Activated naive CD8-positive, alpha-beta T cell treated with anti-CD3 and anti-CD28 coated beads, Interleukin-2, amount 10 ng/mL, durations not matched to agents 7 days and 5 days (primary cell): Measurements from ENCODE around the gene COL18A1. TPM values are rescaled to one million over a fixed set of nuclear protein-coding genes. Genes with fewer than 3 reads are reported as not detected.

Experiments used
- ATAC-seq: fragments of 150-1000 bp; cut with Tn5 transposase; one replicate; pipeline ENCODE4 v1.10.0; 2021; ENCODE audit warnings: low read depth, moderate library complexity
- POLR2A ChIA-PET: fragments of 350-600 bp; sonication (Branson Sonifier 250); formaldehyde crosslinking; loops from one replicate; lab custom pipeline; 2021; ENCODE audit warnings: antibody characterized with exemption; lab: Charles Lee
- DNase-seq: peaks from one replicate; pipeline ENCODE4 v3.0.0; 2021
- H3K27ac Mint-ChIP-seq: one replicate; pipeline ENCODE4 v1.8.0; 2022; ENCODE audit warnings: mild to moderate bottlenecking, mixed read lengths
- H3K27me3 Mint-ChIP-seq: one replicate; pipeline ENCODE4 v1.8.0; 2022; ENCODE audit warnings: mild to moderate bottlenecking, moderate library complexity, mixed read lengths
- H3K36me3 Mint-ChIP-seq: one replicate; pipeline ENCODE4 v1.8.0; 2021; ENCODE audit warnings: mild to moderate bottlenecking, mixed read lengths
- H3K4me1 Mint-ChIP-seq: one replicate; pipeline ENCODE4 v1.8.0; 2021; ENCODE audit warnings: mixed read lengths
- H3K4me3 Mint-ChIP-seq: one replicate; pipeline ENCODE4 v1.8.0; 2022; ENCODE audit warnings: mild to moderate bottlenecking, moderate library complexity, mixed read lengths
- H3K9me3 Mint-ChIP-seq: one replicate; pipeline ENCODE4 v1.8.0; 2021; ENCODE audit warnings: mixed read lengths
- total RNA-seq, 2 experiments: library from RNA; stranded (reverse); gene quantifications; one replicate each; pipeline ENCODE4 v1.2.3, GENCODE V29; 2021

COL18A1 gene
- total RNA-seq, 2 experiments from 2014 or later = 12.5 to 12.8 TPM

DNA sequence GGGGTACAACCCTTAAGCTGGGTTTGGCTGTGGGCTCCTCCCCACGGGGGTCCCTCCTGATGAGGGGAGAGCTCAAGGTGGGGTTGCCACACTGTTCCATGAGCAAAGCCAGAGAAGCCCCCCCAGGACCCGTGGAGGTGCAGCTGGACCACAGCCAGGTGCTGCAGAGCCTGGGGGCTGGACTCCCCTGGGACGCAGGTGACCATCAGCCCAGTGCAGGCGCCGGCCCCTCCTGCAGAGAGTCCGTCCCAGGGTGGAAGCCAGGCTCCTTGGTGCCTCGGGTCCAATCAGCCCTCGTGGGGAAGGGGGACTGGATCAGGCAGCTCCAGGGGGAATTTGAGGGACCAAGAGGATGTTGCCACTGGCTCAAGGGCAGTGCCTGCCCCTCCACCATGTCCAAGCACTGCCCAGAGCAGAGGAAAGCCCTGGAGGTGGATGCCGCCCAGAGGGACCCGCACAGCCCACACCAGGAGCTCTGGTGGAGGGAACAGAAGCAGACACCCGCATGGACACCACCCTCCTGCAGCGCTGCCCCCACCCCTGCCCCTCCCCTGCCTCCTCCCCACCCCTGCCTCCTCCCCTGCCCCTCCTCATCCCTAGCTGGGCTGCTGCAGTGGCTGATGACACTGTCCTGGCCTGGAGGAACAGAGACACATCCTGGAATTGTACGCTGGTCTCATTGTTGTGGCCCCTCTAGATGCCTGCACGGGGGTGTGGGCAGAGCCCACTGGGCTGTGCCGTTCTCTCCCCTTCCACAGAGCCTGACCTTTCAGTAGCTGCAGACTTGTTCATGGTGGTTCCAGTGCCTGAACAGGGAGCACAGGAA, 30.8 kb upstream of the COL18A1 start:
- ATAC-seq = no peak
- H3K36me3 Mint-ChIP-seq = no peaks in the 10 kb centered on the region
- peaks cover 13% of the 10 kb centered on the region for H3K27me3 Mint-ChIP-seq
- no peak overlapping the region for H3K4me3 Mint-ChIP-seq
- H3K9me3 Mint-ChIP-seq = no peaks in the 10 kb centered on the region
- DNase-seq = no peak
- H3K4me1 Mint-ChIP-seq = peaks cover 6% of the 10 kb centered on the region
- H3K27ac Mint-ChIP-seq = no peak overlapping the region
- POLR2A ChIA-PET = no interaction called here

DNA sequence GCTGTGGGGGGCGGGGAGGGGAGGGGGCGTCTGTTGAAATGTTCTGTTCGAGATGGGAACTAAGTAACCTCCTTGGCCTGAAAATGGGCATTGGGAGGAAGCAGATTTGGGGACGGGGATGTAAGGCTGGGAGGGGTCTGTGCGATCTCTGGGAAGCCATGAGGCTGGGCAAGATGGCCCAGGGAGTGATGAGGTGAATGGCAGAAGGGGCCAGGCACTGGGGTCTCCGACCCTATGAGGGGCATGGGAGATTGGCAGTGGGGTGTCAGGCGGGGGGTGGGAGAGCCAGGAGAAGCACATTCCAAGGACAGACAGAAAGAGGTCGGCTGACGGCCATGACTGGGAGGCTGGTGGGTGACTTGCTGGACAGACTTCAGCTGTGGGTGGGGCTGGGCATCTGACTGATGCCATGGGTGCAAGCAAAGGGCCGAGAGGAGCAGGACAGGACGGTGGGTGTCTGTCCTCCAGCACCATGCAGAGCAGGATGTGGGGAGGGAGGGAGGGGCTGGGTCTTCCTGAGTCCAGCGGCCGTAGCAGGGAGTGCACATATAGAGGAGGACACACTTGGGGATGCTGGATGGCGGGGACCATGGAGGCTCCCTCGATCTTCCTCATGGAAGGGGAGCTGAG, 30.0 kb upstream of the COL18A1 start:
- Mint-ChIP-seq H3K27ac (no peak overlapping the region), H3K36me3 (no peaks in the 10 kb centered on the region), H3K9me3 (no peaks in the 10 kb centered on the region), H3K4me1 (peaks cover 6% of the 10 kb centered on the region), H3K27me3 (peaks cover 13% of the 10 kb centered on the region), H3K4me3 (no peak overlapping the region)
- ATAC-seq (no peak), DNase-seq (no peak)
- POLR2A ChIA-PET = no interaction called here

DNA sequence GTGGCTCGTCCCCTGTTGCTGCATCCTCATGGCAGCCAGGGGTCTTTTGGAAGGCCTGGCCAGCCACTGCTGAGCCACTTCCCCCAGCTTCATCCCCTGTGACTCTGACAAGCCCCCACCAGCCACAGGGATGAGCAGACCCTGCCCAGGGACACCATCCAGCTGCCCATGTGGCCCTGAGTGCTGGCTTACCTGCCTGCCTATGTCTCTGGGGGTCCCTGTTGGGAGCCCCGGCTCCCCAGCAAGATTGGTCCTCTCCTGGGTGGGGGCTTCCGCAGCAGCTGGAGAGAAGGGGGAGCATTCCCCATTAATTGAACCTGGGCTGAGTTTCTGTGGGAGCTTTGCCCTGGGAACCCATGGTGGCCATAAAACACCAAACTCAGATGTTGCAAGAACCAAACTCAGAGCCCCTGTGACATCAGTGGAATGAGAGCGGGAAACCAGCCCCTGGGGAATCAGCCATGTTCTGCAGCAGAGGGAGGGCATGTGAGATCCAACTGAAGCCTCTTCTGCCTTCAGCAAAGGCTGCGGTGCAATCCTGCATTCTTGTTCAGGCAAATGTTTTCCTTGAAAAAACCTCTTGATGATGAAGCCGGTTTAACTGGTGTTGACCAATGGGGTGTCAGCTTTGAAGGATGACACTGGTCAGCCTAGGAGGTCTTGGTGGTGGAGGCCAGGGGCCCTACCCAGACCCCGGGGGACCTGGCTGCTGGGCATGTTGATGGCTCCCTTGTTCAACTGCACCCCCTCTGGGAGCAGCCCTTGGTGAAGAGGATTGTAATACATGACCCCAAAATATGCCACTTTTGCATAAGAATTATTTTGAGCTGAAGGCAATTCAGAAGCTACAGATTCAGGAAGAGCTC, 28.3 kb upstream of the COL18A1 start:
- H3K36me3 Mint-ChIP-seq = no peaks in the 10 kb centered on the region
- H3K9me3 Mint-ChIP-seq = no peaks in the 10 kb centered on the region
- DNase-seq (peak; percentile 14), ATAC-seq (no peak)
- POLR2A ChIA-PET = no interaction called here
- no peak overlapping the region for H3K27ac Mint-ChIP-seq
- H3K4me1 Mint-ChIP-seq = no peaks in the 10 kb centered on the region
- H3K27me3 Mint-ChIP-seq = peaks cover 13% of the 10 kb centered on the region
- no peak overlapping the region for H3K4me3 Mint-ChIP-seq

DNA sequence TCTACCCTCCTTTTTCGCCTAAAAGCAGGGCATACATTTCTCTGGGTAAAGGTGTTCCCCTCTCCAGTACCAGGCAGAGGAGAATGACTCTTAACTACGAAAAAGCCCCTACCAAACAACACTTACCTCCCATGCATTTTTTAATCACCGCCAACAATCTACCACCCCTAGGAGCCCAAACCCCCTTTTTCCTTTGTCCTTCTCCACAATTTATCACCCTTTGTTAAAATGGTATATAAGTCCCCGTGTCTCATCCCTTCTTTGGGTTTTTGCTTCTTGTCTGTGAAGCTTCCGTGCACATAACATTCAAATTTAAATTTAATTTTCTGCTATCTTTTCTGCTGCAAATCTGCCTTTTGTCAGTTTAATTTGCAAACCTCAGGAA, 27.6 kb upstream of the COL18A1 start:
- POLR2A ChIA-PET = no interaction called here
- H3K9me3 Mint-ChIP-seq = no peaks in the 10 kb centered on the region
- H3K27ac Mint-ChIP-seq = no peak overlapping the region
- ATAC-seq = no peak
- peaks cover 11% of the 10 kb centered on the region for H3K27me3 Mint-ChIP-seq
- no peak overlapping the region for H3K4me3 Mint-ChIP-seq
- no peaks in the 10 kb centered on the region for H3K4me1 Mint-ChIP-seq
- no peak for DNase-seq
- no peaks in the 10 kb centered on the region for H3K36me3 Mint-ChIP-seq

DNA sequence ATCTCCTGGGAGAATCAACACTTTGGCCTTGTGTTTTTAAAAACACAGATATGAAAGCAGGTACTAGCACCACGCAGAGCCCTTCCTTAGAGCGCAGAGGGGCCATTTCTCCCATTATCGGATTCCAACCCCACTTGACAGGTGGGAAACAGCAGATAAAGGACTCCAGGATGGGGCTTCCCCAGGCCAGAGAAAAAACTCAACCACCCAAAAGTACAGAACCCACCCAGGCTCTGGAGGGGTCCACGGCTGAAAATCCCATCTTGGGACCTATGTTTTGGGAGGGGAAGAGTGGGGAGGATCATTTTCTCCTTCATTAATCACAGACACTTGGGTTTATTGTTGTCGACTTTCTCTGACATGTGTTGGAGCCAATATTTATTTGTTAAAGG, 27.1 kb upstream of the COL18A1 start:
- ATAC-seq (no peak), DNase-seq (no peak)
- POLR2A ChIA-PET = no interaction called here
- Mint-ChIP-seq H3K27ac (no peak overlapping the region), H3K4me3 (no peak overlapping the region), H3K36me3 (no peaks in the 10 kb centered on the region), H3K4me1 (no peaks in the 10 kb centered on the region), H3K27me3 (peaks cover 11% of the 10 kb centered on the region), H3K9me3 (no peaks in the 10 kb centered on the region)

DNA sequence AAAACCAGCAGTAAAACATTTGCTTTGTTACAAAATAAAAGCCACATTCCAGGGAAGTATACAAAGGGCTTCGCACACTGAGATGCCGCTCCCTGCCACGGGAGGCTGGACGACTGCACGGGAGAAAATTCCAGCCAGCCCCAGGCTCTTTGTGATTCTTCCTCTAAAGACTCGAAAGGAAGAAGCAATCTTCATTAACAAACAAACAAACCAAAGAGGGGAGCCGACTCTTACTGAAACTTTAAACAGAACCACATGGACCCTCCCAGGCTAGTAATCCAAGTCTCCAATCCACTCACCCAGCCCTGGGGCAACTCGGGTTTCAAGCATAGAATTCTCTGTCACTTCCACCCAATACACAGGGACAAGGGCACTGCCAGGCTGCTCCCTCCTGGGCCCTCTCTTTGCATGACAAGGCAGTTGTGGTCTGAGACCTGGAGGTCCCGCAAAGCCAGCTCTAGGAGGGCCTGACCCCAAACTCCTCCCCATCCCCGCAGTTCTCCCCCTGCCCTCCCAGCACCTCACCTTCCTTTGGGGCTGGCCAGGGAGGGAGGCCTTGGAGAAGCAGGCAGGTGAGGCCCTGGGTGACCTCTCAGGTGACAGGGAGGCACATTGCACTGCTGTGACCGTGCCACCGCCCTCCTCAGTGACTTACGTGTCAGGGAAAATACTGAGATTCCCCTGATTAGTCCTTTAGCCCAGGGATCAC, 26.6 kb upstream of the COL18A1 start:
- peaks cover 11% of the 10 kb centered on the region for H3K27me3 Mint-ChIP-seq
- no peaks in the 10 kb centered on the region for H3K9me3 Mint-ChIP-seq
- ATAC-seq (no peak), DNase-seq (peak; percentile 16)
- no peak overlapping the region for H3K4me3 Mint-ChIP-seq
- POLR2A ChIA-PET = no interaction called here
- H3K4me1 Mint-ChIP-seq = no peaks in the 10 kb centered on the region
- H3K36me3 Mint-ChIP-seq = no peaks in the 10 kb centered on the region
- H3K27ac Mint-ChIP-seq = no peak overlapping the region

DNA sequence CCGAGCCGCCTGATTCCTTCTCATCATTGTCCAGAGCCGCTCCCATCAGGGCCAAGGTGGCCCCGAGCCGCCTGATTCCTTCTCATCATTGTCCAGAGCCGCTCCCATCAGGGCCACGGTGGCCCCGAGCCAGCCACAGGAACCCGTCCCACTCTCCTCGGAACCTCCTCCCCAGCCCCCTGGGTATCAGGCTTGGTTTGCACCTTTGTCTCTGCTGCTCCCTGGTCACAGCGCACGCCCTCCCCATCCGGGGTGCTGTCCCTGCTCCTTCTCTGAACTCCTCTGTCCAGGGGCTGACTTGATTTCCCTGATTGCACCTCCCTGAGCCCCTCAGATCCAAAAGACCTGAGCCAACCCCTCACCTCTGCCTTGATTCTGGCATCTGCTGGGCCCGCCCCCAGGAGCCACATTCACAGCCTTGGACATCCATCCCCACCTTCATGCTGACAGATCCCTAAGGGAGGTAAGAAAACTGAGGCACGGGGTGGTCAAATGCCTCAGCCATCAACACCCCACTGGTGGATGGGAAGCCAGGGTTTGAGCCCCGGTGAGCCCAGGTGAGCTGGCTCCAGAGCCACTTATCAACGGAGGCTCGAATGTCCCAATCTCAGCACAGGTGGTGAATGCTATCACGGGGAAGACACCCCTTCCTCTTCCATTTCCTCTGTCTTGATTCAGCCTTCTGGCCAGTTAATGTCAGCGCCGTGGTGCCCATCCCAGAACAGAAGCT, 25.6 kb upstream of the COL18A1 start:
- no peaks in the 10 kb centered on the region for H3K36me3 Mint-ChIP-seq
- POLR2A ChIA-PET = no interaction called here
- DNase-seq (peak; percentile 9), ATAC-seq (no peak)
- no peak overlapping the region for H3K4me3 Mint-ChIP-seq
- H3K4me1 Mint-ChIP-seq = no peaks in the 10 kb centered on the region
- no peak overlapping the region for H3K27ac Mint-ChIP-seq
- peaks cover 11% of the 10 kb centered on the region for H3K27me3 Mint-ChIP-seq
- H3K9me3 Mint-ChIP-seq = no peaks in the 10 kb centered on the region

DNA sequence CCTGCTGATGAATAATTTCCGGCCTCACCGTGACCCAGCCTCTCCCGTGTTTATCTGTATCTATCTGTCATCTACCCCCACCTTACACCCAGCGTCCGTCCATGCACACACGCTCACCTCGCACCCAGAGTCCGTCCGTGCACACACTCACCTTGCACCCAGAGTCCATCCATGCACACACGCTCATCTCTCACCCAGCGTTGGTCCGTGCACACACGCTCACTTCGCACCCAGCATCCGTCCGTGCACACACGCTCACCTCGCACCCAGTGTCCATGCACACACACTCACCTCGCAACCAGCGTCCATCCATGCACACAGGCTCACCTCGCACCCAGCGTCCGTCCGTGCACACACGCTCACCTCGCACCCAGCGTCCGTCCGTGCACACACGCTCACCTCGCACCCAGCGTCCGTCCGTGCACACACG, 25.0 kb upstream of the COL18A1 start:
- no peaks in the 10 kb centered on the region for H3K36me3 Mint-ChIP-seq
- peaks cover 11% of the 10 kb centered on the region for H3K27me3 Mint-ChIP-seq
- ATAC-seq (no peak), DNase-seq (peak; percentile 7)
- no peaks in the 10 kb centered on the region for H3K4me1 Mint-ChIP-seq
- H3K27ac Mint-ChIP-seq = no peak overlapping the region
- POLR2A ChIA-PET = no interaction called here
- no peaks in the 10 kb centered on the region for H3K9me3 Mint-ChIP-seq
- no peak overlapping the region for H3K4me3 Mint-ChIP-seq

DNA sequence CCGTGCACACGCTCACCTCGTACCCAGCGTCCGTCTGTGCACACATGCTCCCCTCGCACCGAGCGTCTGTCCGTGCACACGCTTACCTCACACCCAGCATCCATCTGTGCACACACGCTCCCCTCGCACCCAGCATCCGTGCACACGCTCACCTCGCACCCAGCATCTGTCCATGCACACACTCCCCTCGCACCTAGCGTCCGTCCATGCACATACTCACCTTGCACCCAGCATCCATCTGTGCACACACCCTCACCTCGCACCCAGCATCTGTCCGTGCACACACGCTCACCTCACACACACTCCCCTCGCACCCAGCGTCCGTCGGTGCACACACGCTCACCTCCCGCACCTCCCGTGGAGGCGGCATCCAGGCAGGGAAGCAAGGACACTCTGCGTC, 24.4 kb upstream of the COL18A1 start:
- Mint-ChIP-seq H3K27me3 (peaks cover 11% of the 10 kb centered on the region), H3K4me3 (no peak overlapping the region), H3K4me1 (no peaks in the 10 kb centered on the region), H3K9me3 (no peaks in the 10 kb centered on the region), H3K27ac (no peak overlapping the region), H3K36me3 (no peaks in the 10 kb centered on the region)
- ATAC-seq = no peak
- POLR2A ChIA-PET = no interaction called here
- no peak for DNase-seq

DNA sequence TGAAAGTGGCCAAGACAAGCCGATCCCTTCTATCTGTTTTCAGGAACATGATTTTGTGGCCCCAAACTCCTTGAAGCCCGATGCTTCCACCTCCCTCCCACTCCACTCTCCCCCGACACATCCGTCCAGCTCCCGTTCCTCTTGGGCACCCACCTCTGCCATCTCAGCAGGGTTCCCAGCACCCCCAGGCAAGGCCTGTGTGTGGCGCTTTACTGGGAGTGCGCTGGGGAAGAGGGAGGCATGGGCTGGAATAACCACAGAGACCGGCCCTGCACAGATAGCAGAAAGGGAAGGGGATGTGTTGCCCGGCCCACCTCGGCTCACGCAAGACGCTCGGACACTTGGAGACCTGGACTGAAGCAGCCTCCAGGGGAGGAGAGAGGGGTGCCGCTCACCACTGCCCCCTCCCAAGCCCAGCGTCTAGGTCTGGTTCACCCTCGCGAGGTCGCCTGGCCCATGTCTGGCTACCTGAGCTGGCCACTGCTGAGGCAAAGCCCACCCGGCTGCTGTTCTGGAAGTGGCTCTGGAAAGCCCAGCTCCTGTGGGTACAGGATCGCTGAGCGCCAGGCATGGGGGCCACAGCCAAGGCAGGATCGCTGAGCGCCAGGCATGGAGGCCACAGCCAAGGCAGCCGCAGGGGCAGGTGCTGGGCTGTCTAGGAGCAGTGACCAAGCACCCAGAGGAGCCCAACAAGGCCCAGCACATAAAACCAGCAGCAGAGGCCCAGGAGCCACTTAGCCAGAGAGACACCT, 23.8 kb upstream of the COL18A1 start:
- ATAC-seq (no peak), DNase-seq (peak; percentile 17)
- H3K27ac Mint-ChIP-seq = no peak overlapping the region
- POLR2A ChIA-PET = no interaction called here
- no peaks in the 10 kb centered on the region for H3K4me1 Mint-ChIP-seq
- no peaks in the 10 kb centered on the region for H3K9me3 Mint-ChIP-seq
- H3K4me3 Mint-ChIP-seq = no peak overlapping the region
- no peaks in the 10 kb centered on the region for H3K36me3 Mint-ChIP-seq
- H3K27me3 Mint-ChIP-seq = peaks cover 11% of the 10 kb centered on the region

DNA sequence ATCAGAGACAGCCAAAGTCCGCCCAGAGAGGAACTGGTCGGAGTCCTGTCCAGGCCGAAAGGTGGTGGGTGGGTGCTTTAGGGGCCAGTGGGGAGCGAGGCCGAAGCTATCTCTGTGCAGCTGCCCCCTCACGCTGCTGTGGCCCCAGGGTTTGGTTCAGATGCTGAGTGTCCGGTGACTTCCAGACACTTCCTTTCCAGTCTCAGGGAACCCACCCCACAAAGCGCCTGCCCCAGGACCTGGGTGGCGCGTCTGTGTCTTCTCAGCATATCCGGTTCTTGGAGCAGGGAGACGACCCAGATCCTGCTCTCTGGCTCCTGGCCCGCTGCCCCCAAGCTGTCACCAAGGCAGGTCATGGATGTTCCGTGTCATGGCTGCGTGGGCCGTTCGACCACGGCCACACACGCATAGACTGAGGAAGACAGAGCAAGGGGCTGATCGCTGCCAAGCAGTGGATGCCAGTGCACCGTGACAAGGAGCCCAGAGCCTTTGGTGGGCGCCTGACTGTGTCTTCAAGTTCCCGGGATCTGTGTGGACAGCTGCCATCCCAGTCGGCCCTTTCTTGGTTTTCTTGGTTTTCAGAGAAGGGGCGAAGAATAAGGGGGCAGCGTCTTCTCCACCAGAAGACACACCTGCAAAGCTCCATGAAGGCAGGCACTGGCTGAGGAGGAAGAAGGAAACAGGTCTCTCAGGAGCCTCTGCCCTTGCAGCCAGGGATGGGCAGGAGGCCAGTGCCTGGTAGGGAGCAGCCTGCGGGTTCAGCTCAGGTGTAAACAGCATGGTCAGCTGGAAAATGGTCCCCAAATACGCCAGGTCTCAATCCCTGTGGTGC, 22.9 kb upstream of the COL18A1 start:
- H3K9me3 Mint-ChIP-seq = no peaks in the 10 kb centered on the region
- POLR2A ChIA-PET = no interaction called here
- DNase-seq (peak; percentile 20), ATAC-seq (no peak)
- H3K36me3 Mint-ChIP-seq = no peaks in the 10 kb centered on the region
- H3K27me3 Mint-ChIP-seq = peaks cover 9% of the 10 kb centered on the region
- H3K4me1 Mint-ChIP-seq = no peaks in the 10 kb centered on the region
- H3K27ac Mint-ChIP-seq = no peak overlapping the region
- no peak overlapping the region for H3K4me3 Mint-ChIP-seq

DNA sequence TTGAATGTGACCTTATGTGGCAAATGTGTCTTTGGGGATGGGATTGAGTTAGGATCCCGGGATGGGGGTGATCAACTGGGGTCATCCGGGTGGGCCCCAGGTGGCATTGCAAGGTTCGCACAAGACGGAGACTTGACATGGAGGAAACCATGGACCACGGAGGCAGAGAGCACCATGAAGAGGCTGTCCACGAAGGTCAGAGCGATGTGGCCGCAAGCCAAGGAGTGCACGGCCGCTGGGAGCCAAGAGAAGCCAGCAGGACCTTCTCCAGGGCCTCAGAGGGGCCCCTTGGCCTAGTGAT, 22.3 kb upstream of the COL18A1 start:
- no peak overlapping the region for H3K27ac Mint-ChIP-seq
- H3K9me3 Mint-ChIP-seq = no peaks in the 10 kb centered on the region
- ATAC-seq (no peak), DNase-seq (no peak)
- H3K4me3 Mint-ChIP-seq = no peak overlapping the region
- no peaks in the 10 kb centered on the region for H3K36me3 Mint-ChIP-seq
- H3K4me1 Mint-ChIP-seq = no peaks in the 10 kb centered on the region
- H3K27me3 Mint-ChIP-seq = peaks cover 7% of the 10 kb centered on the region
- POLR2A ChIA-PET = no interaction called here
